Endothelial cell of umbilical vein (primary cell): ENCODE data around the gene DSE. TPM values are rescaled to one million over a fixed set of nuclear protein-coding genes. Genes with fewer than 3 reads are reported as not detected.
A peak's percentile ranks its signal among the peaks of the same experiment; 100 is the strongest.

ENCODE experiments used
- BruUV-seq: library from RNA; stranded (reverse); fragments of 400-500 nt; replicated peaks from 2 replicates; lab custom pipeline; 2021; lab: Mats Ljungman, UMichigan
- CTCF ChIA-PET: fragments of 300-600, 350-600 bp; sonication (Branson Sonifier 250); formaldehyde crosslinking; loops from one replicate; lab custom pipeline; 2021; ENCODE audit warnings: antibody characterized with exemption, inconsistent platforms; lab: Charles Lee
- POLR2A ChIA-PET: fragments of 300-600, 350-600 bp; sonication (Branson Sonifier 250); formaldehyde crosslinking; loops from one replicate; lab custom pipeline; 2021; ENCODE audit warnings: antibody characterized with exemption, inconsistent platforms; lab: Charles Lee
- DNase-seq: peaks from one replicate; pipeline ENCODE4 v3.0.0-alpha.2; 2011; ENCODE audit warnings: low read depth, low spot score
- FAIRE-seq: peaks from 2 replicates; lab custom pipeline; 2011; peaks lifted over from hg19 to GRCh38; lab: Jason Lieb, UNC
- H2AFZ ChIP-seq: 2 replicates; pipeline ENCODE4 v1.6.0; 2012; ENCODE audit warnings: low read depth, low read length, control low read depth, inconsistent platforms
- H3K27ac ChIP-seq: 2 replicates; pipeline ENCODE4 v1.5.1; 2011; ENCODE audit warnings: low read depth, mild to moderate bottlenecking, control low read depth, low read length, moderate library complexity; ENCODE audit not compliant: insufficient read depth
- H3K27me3 ChIP-seq, 2 experiments: 2 replicates each; pipeline versions ENCODE4 v1.6.0 to v1.6.1; 2011; ENCODE audit warnings: low read length in 2 of 2, mixed read lengths in 1 of 2; ENCODE audit not compliant: control insufficient read depth in 2 of 2, insufficient read depth in 2 of 2
- H3K36me3 ChIP-seq, 2 experiments: 2 replicates in 1 of 2; 3 replicates in 1 of 2; pipeline ENCODE4 v1.5.1; 2011; ENCODE audit warnings: low read length in 2 of 2, mild to moderate bottlenecking in 1 of 2, moderate library complexity in 1 of 2; ENCODE audit not compliant: control insufficient read depth in 2 of 2, insufficient read depth in 2 of 2; ENCODE audit errors: extremely low read depth in 1 of 2
- H3K4me1 ChIP-seq: 3 replicates; pipeline ENCODE4 v1.5.1; 2011; ENCODE audit warnings: mild to moderate bottlenecking, low read length; ENCODE audit not compliant: control insufficient read depth, insufficient read depth; ENCODE audit errors: extremely low read depth
- H3K4me2 ChIP-seq: 2 replicates; pipeline ENCODE4 v1.6.1; 2011; ENCODE audit warnings: low read length, control low read depth, mixed read lengths; ENCODE audit not compliant: insufficient read depth
- H3K4me3 ChIP-seq, 3 experiments: fragments of 200-600 bp in 1 of 3; sonication (generic), shearing (Covaris generic) in 1 of 3; replicated peaks in 1 of 3; 2 replicates each; pipeline ENCODE4 v1.5.1; 2011 to 2016; ENCODE audit warnings: control low read depth in 3 of 3, low read length in 3 of 3, mild to moderate bottlenecking in 2 of 3, inconsistent platforms in 1 of 3, low read depth in 1 of 3, moderate library complexity in 1 of 3; ENCODE audit not compliant: insufficient read depth in 1 of 3
- H3K79me2 ChIP-seq: 2 replicates; pipeline ENCODE4 v1.6.0; 2012; ENCODE audit warnings: low read length, inconsistent platforms; ENCODE audit not compliant: control insufficient read depth, insufficient read depth
- H3K9ac ChIP-seq: replicated peaks from 2 replicates; pipeline ENCODE3; 2011; ENCODE audit warnings: low read length, control low read depth; ENCODE audit not compliant: insufficient read depth; ENCODE audit errors: extremely low read depth
- H3K9me1 ChIP-seq: replicated peaks from 3 replicates; pipeline ENCODE4 v1.6.0; 2011; ENCODE audit warnings: mild to moderate bottlenecking, low read length; ENCODE audit not compliant: control insufficient read depth, insufficient read depth; ENCODE audit errors: extremely low read depth
- H3K9me3 ChIP-seq: replicated peaks from 2 replicates; pipeline ENCODE4 v1.5.1; 2012; ENCODE audit warnings: low read length, inconsistent platforms; ENCODE audit not compliant: control insufficient read depth, insufficient read depth
- H4K20me1 ChIP-seq: replicated peaks from 2 replicates; pipeline ENCODE3; 2011; ENCODE audit warnings: mild to moderate bottlenecking, low read length; ENCODE audit not compliant: control insufficient read depth, insufficient read depth; ENCODE audit errors: extremely low read depth
- EZH2 ChIP-seq: IDR thresholded peaks from 2 replicates; pipeline ENCODE4 v1.6.1; 2012; ENCODE audit warnings: borderline replicate concordance, low read depth, mild to moderate bottlenecking, moderate library complexity, low read length, inconsistent platforms; ENCODE audit not compliant: severe bottlenecking
- GATA2 ChIP-seq: IDR thresholded peaks from 2 replicates; pipeline ENCODE4 v1.7.0; 2011; ENCODE audit warnings: low read depth, mild to moderate bottlenecking, moderate library complexity, mixed read lengths, low read length; ENCODE audit not compliant: insufficient read length, insufficient read depth
- MYC ChIP-seq: IDR thresholded peaks from one replicate; pipeline ENCODE4 v1.6.1; 2011; ENCODE audit warnings: mild to moderate bottlenecking, low read depth, low read length
- POLR2A ChIP-seq: IDR thresholded peaks from 2 replicates; pipeline ENCODE4 v1.6.1; 2012; ENCODE audit warnings: low read depth, mild to moderate bottlenecking, control low read depth, low read length
- POLR2AphosphoS5 ChIP-seq: IDR thresholded peaks from 2 replicates; pipeline ENCODE4 v1.6.1; 2012; ENCODE audit warnings: low read depth, mild to moderate bottlenecking, control low read depth, low read length, moderate library complexity; ENCODE audit not compliant: insufficient read depth
- dilution Hi-C: fragments of 300-500 bp; cut with MboI; formaldehyde crosslinking; loops from one replicate; pipeline ENCODE4 v1.15.0; 2019; ENCODE audit warnings: low sequenced_read_pairs; ENCODE audit not compliant: extremely low pct_ligation_motif_present
- intact Hi-C: fragments of 100-400 bp; cut with micrococcal nuclease; formaldehyde crosslinking; loops from one replicate; pipeline ENCODE4 v1.10.0; 2022
- polyA plus RNA-seq, 4 experiments: library from polyadenylated mRNA; depleted of rRNA in 3 of 4; stranded (reverse) in 3 of 4; unstranded in 1 of 4; fragments of >200 nt; gene quantifications; 2 replicates each; pipeline versions ENCODE4 v1.2.1 to v1.2.3, GENCODE V29; 2011 to 2012; ENCODE audit warnings: missing spikeins in 1 of 4
- total RNA-seq: library from RNA; stranded (reverse); gene quantifications from 2 replicates; pipeline ENCODE4 v1.2.3, GENCODE V29; 2021
- TF ChIP-seq, protein P1 (sequence below): IDR thresholded peaks from 2 replicates; pipeline ENCODE4 v1.6.1; 2011; ENCODE audit not compliant: insufficient read depth, insufficient read length

Gene DSE
- total and polyA plus RNA-seq, 2 donors (not counting 3 experiments of a cell fraction or from before 2014, with no cell fraction given) = 12.0 to 25.0 TPM

DNA sequence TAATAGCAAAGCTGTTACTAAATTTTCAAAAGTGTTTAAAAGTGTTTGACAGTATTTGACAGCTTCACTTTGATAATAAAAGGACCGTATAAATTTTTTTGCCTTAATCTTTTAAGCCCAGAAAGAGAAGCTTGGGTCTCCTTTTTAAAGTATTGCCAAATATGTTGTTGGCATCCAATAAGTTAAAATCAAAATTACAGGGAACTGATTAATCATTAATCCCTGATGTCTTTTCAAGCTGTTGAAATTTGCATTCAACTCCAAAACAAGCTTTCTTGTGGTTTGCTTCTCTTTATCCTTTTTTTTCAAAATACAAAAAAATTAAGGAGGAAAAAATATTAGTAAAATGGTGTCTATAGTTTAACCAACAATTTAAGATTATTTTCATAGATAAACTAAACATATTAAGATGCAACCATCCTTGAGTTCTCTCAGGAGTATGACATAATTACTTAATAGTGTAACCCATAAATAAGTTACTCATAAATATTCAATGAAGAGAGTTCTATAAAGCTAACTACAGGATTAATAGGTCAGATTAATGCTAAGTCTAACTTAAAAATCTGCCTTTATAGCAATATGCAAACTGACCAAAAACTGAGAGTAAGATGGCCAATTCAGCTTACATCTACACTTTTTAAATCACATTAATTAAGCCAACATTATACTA is 63.4 kb downstream of the DSE start:
- no TSS peak for BruUV-seq
- TF ChIP-seq, protein P1, sequence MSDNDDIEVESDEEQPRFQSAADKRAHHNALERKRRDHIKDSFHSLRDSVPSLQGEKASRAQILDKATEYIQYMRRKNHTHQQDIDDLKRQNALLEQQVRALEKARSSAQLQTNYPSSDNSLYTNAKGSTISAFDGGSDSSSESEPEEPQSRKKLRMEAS = no peak
- TF ChIP-seq POLR2A (no peak), MYC (no peak), POLR2AphosphoS5 (no peak), EZH2 (no peak)
- Histone ChIP-seq H3K9ac (no peak overlapping the region), H3K4me2 (no peak overlapping the region), H3K4me3 (no peak overlapping the region), H3K9me1 (no peaks in the 10 kb centered on the region), H3K9me3 (no peaks in the 10 kb centered on the region), H3K79me2 (no peaks in the 10 kb centered on the region), H3K4me1 (no peaks in the 10 kb centered on the region), H3K27ac (no peak overlapping the region), H4K20me1 (no peaks in the 10 kb centered on the region), H3K36me3 (no peaks in the 10 kb centered on the region), H3K27me3 (no peaks in the 10 kb centered on the region), H2AFZ (no peak overlapping the region)
- dilution Hi-C loops (no loop called here), intact Hi-C loops (no loop called here)
- FAIRE-seq = no peak
- DNase-seq = no peak
- POLR2A ChIA-PET = no interaction called here
- CTCF ChIA-PET = interaction anchor here (1.0 to 3.4 kb wide), 5 partner anchors 9 to 146 kb away, joined by 3 to 13 read pairs (median 5); no protein-coding TSS in a partner anchor

DNA sequence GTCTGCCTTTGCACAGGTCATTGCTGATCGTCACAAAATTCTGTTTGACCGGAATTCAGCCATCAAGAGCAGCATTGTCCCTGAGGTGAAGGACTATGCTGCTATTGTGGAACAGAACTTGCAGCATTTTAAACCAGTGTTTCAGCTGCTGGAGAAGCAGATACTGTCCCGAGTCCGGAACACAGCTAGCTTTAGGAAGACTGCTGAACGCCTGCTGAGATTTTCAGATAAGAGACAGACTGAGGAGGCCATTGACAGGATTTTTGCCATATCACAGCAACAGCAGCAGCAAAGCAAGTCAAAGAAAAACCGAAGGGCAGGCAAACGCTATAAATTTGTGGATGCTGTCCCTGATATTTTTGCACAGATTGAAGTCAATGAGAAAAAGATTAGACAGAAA is 65.8 kb downstream of the DSE start:
- no peak overlapping the region for H3K27ac ChIP-seq
- ChIA-PET CTCF (interaction anchor here (1.0 to 1.4 kb wide), 2 partner anchors 8 to 27 kb away, joined by 3 read pairs; no protein-coding TSS in a partner anchor), POLR2A (no interaction called here)
- H3K79me2 ChIP-seq = no peaks in the 10 kb centered on the region
- no peaks in the 10 kb centered on the region for H3K9me1 ChIP-seq
- intact Hi-C loops (no loop called here), dilution Hi-C loops (no loop called here)
- no peak for DNase-seq
- no peak overlapping the region for H3K4me3 ChIP-seq
- no peak overlapping the region for H2AFZ ChIP-seq
- no peaks in the 10 kb centered on the region for H3K9me3 ChIP-seq
- no peaks in the 10 kb centered on the region for H3K27me3 ChIP-seq
- H3K9ac ChIP-seq = no peak overlapping the region
- no peaks in the 10 kb centered on the region for H3K36me3 ChIP-seq
- FAIRE-seq = no peak
- no peak overlapping the region for H3K4me2 ChIP-seq
- BruUV-seq = TSS peak; percentile 17
- H3K4me1 ChIP-seq = no peaks in the 10 kb centered on the region
- TF ChIP-seq GATA2 (no peak), EZH2 (no peak)
- H4K20me1 ChIP-seq = no peaks in the 10 kb centered on the region
